WTC11 (cell line): ENCODE data around the gene TLR7. TPM values are rescaled to one million over a fixed set of nuclear protein-coding genes. Genes with fewer than 3 reads are reported as not detected.
A peak's percentile ranks its signal among the peaks of the same experiment; 100 is the strongest.

Experiments
- ATAC-seq: fragments of 200-7000 bp; cut with Tn5 transposase; 2 replicates; pipeline ENCODE4 v1.10.0; 2021; ENCODE audit warnings: mild to moderate bottlenecking, moderate library complexity
- CTCF ChIA-PET: fragments of 300-600 bp; sonication (Branson Sonifier 250); formaldehyde crosslinking; loops from one replicate; lab custom pipeline; 2021; ENCODE audit warnings: antibody characterized with exemption; lab: Charles Lee
- POLR2A ChIA-PET: fragments of 350-600 bp; sonication (Branson Sonifier 250); formaldehyde crosslinking; loops from one replicate; lab custom pipeline; 2021; ENCODE audit warnings: antibody characterized with exemption; lab: Charles Lee
- DNase-seq: peaks from one replicate; pipeline ENCODE4 v3.0.0; 2021; ENCODE audit warnings: low spot score
- H3K27ac Mint-ChIP-seq: 2 replicates; pipeline ENCODE4 v1.8.0; 2021; ENCODE audit warnings: mixed read lengths
- H3K27me3 Mint-ChIP-seq: 2 replicates; pipeline ENCODE4 v1.8.0; 2021; ENCODE audit warnings: low read depth, mild to moderate bottlenecking, moderate library complexity, mixed read lengths
- H3K36me3 Mint-ChIP-seq: 2 replicates; pipeline ENCODE4 v1.8.0; 2021; ENCODE audit warnings: mixed read lengths
- H3K4me1 Mint-ChIP-seq: 2 replicates; pipeline ENCODE4 v1.8.0; 2022; ENCODE audit warnings: mixed read lengths
- H3K4me3 Mint-ChIP-seq: 2 replicates; pipeline ENCODE4 v1.8.0; 2021; ENCODE audit warnings: mild to moderate bottlenecking, moderate library complexity, mixed read lengths
- H3K9me3 Mint-ChIP-seq: 2 replicates; pipeline ENCODE4 v1.8.0; 2021; ENCODE audit warnings: mixed read lengths
- CTCF ChIP-seq: fragments of 200-600 bp; IDR thresholded peaks from 2 replicates; pipeline ENCODE4 v1.8.0; 2022; ENCODE audit warnings: antibody characterized with exemption
- E2F5 ChIP-seq: sonication (generic); formaldehyde crosslinking; IDR thresholded peaks from 2 replicates; pipeline ENCODE4 v1.8.1; 2022; ENCODE audit warnings: mild to moderate bottlenecking, moderate library complexity, missing genetic modification reagents
- ESRRA ChIP-seq: sonication (generic); formaldehyde crosslinking; IDR thresholded peaks from 2 replicates; pipeline ENCODE4 v1.8.1; 2022; ENCODE audit warnings: mild to moderate bottlenecking, missing genetic modification reagents, borderline replicate concordance
- ETV6 ChIP-seq: sonication (generic); formaldehyde crosslinking; IDR thresholded peaks from 2 replicates; pipeline ENCODE4 v1.8.1; 2022; ENCODE audit warnings: mild to moderate bottlenecking, missing genetic modification reagents
- FOXP4 ChIP-seq: sonication (generic); formaldehyde crosslinking; IDR thresholded peaks from 2 replicates; pipeline ENCODE4 v1.8.0; 2022; ENCODE audit warnings: mild to moderate bottlenecking, missing genetic modification reagents
- RELA ChIP-seq: sonication (generic); formaldehyde crosslinking; IDR thresholded peaks from 2 replicates; pipeline ENCODE4 v1.8.1; 2022; ENCODE audit warnings: missing genetic modification reagents, mild to moderate bottlenecking, borderline replicate concordance
- SMAD3 ChIP-seq: sonication (generic); formaldehyde crosslinking; IDR thresholded peaks from 2 replicates; pipeline ENCODE4 v1.8.0; 2022; ENCODE audit warnings: missing genetic modification reagents, mild to moderate bottlenecking, borderline replicate concordance
- SOX15 ChIP-seq: fragments of 250-450 bp; sonication (Bioruptor Pico); IDR thresholded peaks from 2 replicates; pipeline ENCODE4 v1.9.0; 2021; ENCODE audit warnings: mild to moderate bottlenecking
- STAT6 ChIP-seq: sonication (generic); formaldehyde crosslinking; conservative IDR thresholded peaks from 2 replicates; pipeline ENCODE4 v1.8.1; 2023; ENCODE audit warnings: mild to moderate bottlenecking, low read depth, missing genetic modification reagents, moderate library complexity
- TEAD4 ChIP-seq: sonication (generic); formaldehyde crosslinking; IDR thresholded peaks from 2 replicates; pipeline ENCODE4 v1.8.0; 2022; ENCODE audit warnings: mild to moderate bottlenecking, missing genetic modification reagents
- ZBTB21 ChIP-seq: sonication (generic); formaldehyde crosslinking; IDR thresholded peaks from 2 replicates; pipeline ENCODE4 v1.8.1; 2023; ENCODE audit warnings: mild to moderate bottlenecking, missing genetic modification reagents, borderline replicate concordance
- ZNF512 ChIP-seq: sonication (generic); formaldehyde crosslinking; IDR thresholded peaks from 2 replicates; pipeline ENCODE4 v1.8.1; 2022; ENCODE audit warnings: missing genetic modification reagents, borderline replicate concordance
- ZNF532 ChIP-seq: fragments of 250-450 bp; sonication (Bioruptor Pico); IDR thresholded peaks from 2 replicates; pipeline ENCODE4 v1.9.0; 2021; ENCODE audit warnings: mild to moderate bottlenecking, borderline replicate concordance
- total RNA-seq: library from RNA; stranded (reverse); gene quantifications from 3 replicates; pipeline ENCODE4 v1.2.3, GENCODE V29; 2021

The TLR7 gene
- total RNA-seq, 1 experiment from 2014 or later = not detected

GRCh38 chrX:12892716-12893115 lies 25.8 kb downstream of the TLR7 start (continued):
- TF ChIP-seq ZNF532 (CRISPR knock-in tag) (no peak), E2F5 (no peak), TEAD4 (CRISPR knock-in tag) (no peak), SOX15 (CRISPR knock-in tag) (no peak), ESRRA (CRISPR knock-in tag) (no peak), ZBTB21 (no peak), CTCF (no peak)
- TF ChIP-seq, all 79 proteins: peak for 0

GRCh38 chrX:12894074-12895030 lies 27.5 kb downstream of the TLR7 start:
- ChIA-PET POLR2A (no interaction called here), CTCF (interaction anchor here (1.8 kb wide), 1 partner anchor 80 kb away, joined by 7 read pairs; no protein-coding TSS in a partner anchor)
- H3K9me3 Mint-ChIP-seq = no peaks in the 10 kb centered on the region
- H3K4me3 Mint-ChIP-seq = no peak overlapping the region
- peaks cover 6% of the 10 kb centered on the region for H3K4me1 Mint-ChIP-seq
- no peaks in the 10 kb centered on the region for H3K27me3 Mint-ChIP-seq
- no peaks in the 10 kb centered on the region for H3K36me3 Mint-ChIP-seq
- peak; percentile 28 for DNase-seq
- no peak for ATAC-seq
- no peak overlapping the region for H3K27ac Mint-ChIP-seq
- no peak for TF ChIP-seq SMAD3
- TF ChIP-seq FOXP4 (CRISPR knock-in tag) = no peak
- no peak for TF ChIP-seq ZNF512
- no peak for TF ChIP-seq RELA (CRISPR knock-in tag)
- no peak for TF ChIP-seq STAT6
- no peak for TF ChIP-seq ETV6 (CRISPR knock-in tag)
